Fibroblast of skin of right quadriceps (primary cell): Measurements from ENCODE around the gene CPNE4.
A peak's percentile ranks its signal among the peaks of the same experiment; 100 is the strongest.
"Not testable (repeated sequence)": the region's sequence is repeated elsewhere in the genome, so short reads cannot be mapped to it uniquely, and the experiment has no call there.

Experiments
- DNase-seq: peaks from one replicate; pipeline ENCODE4 v3.0.0-alpha.2; 2013

Gene CPNE4

DNA sequence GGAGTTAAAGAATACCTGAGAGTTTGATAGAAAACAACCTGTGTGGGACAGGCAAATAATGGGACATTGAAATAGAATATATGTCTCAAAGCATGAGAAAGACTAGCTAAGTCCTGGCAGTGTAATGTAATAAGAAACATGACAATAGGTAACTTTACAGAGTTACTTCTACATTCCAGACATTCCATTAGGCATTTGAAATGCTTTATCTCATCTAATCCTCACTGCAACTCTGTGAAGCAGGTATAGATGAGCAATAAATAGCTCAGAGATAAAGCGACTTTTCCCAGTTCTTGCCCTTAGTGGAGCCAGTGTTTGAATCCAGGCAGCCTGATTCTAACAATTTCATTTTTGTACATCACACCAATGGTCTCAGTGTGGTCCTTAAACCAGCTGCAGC lies 76.8 kb downstream of the CPNE4 start:
- DNase-seq, result no peak

DNA sequence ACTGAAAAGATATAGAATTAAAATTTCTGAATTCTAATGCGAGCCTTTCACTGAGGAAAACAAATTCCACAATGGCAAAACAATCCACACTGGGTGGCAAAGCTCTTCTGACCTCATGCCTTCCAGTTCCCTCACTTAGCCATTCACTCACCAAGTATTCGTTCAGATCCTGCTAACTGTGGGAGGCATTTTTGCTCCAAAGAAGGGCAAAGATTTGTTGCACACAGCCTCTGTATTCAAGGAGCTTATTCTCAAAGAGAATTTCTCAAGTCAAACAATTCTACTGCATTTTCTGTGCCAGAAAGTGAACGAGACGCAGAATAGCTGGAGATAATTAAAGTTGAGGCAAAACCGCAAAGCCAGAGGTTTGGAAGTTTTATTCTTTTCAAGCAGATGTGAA lies 77.3 kb downstream of the CPNE4 start:
- DNase-seq, result peak; percentile 11

DNA sequence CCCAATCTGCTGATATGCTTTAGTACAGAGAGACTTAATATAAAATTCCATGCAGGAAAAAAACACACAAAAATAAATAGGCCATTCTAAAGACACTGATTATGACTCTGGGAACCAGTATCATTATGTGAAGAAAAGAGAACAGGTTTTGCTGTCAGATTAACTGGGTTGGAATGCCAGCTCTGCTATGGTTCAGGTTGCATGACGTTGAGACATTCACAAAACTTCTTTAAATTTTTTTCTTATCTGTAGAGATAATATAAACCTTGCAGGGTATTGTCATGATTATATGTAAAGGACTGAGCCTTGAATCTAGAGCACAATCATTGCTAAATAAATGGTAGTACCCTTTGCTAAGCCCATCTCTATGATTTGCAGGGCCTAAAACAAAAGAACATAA lies 86.0 kb downstream of the CPNE4 start:
- DNase-seq, result no peak

DNA sequence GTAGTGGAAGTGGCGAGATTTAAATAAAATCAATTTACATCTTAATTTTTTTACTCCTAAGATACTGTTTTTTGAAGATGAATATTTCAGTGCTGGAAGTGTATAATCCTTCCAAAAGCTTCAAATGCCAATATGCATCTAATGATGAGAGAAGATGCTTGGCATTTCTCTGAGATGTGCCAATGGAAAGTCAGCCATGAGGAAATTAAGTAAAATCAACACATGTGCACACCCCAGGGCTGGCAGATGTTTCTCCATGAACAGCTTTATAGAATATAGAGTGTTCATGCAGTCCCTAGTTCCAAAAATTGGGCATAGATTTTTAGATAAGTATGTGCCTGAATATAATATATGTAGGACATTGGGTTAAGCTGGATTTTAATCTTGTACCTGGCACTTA lies 90.1 kb downstream of the CPNE4 start:
- no peak for DNase-seq

DNA sequence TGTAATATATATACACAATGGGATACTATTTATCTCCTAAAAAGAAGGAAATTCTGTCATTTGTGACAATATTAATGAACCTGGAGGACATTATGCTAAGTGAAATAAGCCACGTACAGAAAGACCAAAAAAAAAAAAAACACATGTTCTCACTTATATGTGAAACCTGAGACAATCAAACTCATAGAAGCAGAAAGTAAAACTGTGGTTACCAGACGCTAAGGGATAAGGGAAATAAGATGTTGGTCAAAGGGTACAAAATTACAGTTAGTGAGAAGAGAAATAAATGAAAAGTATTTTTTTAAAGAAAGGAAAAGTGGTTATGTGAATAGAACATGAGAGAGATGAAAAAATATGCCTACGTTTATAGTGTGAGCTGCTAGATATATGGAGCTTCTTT lies 101.1 kb downstream of the CPNE4 start:
- peak; percentile 6 for DNase-seq

DNA sequence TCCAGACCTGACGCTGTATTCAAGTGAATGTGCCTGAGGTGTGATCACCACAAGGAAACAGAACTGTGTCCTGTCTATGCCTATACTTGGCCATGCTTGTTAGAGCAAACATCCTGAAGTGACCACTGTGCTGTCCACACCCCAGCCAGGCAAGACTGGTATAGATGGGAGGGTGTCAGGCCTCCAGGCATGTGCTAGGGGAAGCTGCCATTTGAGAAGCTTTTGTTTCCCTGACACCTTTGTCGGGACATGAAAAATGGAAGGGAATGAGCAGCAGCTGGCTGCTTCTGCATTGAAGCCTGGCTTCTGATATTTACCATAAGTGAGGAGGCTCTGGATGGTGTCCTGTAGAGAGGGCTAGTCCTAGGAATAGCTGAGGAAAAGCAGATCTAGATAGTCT lies 106.2 kb downstream of the CPNE4 start:
- no peak for DNase-seq

DNA sequence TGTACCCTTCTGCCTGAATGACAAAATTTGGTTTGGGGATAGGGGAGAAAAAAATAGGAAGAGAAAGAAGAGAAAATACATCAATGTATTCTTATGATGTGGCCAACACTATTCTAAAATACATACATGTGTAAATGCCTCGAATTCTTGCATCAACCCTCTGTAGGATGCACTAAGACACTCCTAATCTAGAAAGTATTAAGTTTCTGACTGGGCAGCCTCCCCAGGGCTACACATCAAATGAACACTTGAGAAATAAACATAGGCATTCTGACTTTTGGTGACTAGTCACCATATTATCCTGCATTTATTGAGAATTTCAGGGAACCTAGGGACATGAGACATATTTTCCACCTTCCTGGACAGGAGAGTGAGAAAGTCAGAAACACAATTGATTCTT lies 109.2 kb downstream of the CPNE4 start:
- peak; percentile 46 for DNase-seq

DNA sequence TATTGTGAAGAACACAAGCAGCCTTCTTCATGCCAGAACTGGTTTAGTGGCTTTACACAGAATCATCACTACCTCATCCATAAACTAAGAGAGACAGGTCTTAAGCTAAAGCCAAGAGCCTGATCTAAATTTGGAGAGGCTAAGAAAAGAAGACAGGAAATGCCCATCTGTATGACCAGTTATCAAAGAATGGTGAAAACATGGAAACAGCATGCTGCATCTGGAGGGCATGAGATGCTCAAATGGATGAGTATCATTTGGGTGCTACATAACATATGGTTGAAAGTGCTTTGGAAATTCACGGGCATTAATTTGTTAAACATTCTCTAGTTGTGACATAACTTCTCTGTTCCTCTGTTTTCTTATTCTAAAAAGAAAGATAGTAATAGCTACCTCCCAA lies 112.5 kb downstream of the CPNE4 start:
- peak; percentile 44 for DNase-seq

DNA sequence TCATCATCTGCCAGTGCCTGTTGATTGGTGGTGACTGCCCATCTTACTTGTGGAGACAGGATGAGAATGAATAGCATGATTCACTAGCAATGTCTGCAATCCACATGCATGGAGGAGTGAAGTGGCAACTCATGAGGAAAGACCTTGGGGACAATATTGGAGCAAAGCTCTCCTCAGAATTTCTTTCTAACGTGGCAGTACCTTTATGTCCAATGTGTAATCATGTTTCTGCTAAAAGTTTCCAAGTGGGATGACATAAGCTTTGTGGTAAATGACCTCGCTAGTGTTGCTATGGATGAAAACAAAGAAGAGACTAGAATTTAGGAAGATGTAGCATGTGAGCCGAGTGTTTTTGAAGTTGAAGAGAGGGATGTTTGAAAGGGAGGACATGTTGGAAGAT lies 117.8 kb downstream of the CPNE4 start:
- DNase-seq, result peak; percentile 40

DNA sequence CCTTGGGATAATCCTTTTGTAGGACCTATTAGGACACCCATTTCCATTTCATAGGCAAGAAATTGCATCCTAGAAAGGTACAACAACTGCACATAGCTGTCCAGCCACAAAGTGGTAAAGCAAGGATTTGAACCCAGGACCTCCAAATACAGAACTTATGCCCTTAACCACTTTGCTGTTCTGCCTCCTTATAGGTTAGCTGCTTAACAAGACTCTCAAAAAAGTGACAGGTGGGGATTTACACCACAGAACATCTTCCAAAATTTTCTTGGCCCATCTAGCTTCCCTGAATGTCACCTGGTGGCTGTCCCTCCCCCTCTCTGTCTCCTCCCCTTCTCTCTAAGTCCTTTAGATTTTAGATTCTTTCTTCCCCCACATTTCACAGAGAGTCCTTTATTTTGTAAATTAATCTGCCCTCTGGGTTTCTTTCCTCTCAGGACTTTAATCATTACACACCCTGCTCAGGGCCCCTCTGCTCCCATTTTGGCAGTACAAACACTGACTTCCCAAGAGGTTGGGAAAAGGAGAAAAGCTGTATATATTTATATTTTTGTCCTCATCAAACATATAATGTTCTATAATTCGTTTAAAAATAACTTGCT lies 120.6 kb downstream of the CPNE4 start:
- no peak for DNase-seq

DNA sequence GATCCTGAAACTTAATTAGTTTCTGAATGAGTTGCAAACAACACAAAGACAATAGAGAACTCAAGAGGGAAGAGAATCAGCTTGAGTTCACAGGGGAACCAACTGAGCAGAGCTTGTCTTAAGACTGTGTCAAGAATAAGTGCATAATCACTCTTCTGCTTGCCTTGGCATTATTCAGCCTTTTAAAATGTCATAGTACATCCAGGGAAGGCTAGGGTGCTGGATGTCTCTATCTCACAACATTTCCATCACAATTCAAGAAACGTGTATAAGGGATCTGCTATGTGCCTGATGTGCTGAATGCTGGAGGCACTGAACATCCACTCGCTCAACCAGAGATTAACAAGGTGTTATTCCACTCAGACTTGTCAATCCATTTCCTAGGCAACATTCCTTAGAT lies 122.6 kb downstream of the CPNE4 start:
- DNase-seq, result no peak

DNA sequence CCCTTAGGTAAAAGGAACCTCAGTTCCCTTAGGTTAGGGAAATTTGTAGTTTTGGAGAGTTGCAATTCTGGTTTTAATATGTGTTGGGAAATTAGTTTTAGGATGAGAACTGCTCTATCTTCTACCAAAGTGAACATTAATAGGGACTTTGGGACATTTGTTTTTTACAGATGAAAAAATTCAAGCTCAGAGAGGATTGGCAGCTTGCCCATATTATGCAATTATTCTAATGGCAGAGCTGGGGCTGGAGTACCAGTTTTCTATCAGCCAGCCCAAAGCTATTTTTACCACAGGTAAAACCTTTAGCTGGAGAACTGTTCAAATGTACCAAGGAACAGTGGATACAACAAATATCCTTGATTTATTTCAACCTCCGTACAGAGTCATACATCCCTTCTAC lies 127.0 kb downstream of the CPNE4 start:
- peak; percentile 13 for DNase-seq

DNA sequence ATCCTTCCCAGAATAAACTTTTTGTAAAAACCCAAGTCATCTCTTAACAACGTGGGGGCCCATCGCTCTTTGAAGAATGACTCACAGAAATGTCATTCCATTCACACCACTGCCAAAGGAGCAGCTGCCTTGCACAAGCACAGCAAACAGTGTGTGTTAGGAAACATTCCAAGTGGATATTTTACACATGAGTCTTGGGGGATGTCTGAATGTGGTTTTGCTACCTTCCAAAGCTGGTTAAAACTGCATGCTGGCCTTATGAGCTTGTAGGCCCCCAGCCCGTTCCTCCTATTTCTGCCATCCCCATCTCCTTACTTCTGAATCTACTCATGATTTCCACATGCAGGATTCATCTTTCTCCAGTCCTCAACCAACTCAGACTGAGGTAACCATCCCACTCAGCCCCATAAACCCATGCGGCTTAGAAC lies 130.8 kb downstream of the CPNE4 start:
- peak; percentile 98 for DNase-seq

DNA sequence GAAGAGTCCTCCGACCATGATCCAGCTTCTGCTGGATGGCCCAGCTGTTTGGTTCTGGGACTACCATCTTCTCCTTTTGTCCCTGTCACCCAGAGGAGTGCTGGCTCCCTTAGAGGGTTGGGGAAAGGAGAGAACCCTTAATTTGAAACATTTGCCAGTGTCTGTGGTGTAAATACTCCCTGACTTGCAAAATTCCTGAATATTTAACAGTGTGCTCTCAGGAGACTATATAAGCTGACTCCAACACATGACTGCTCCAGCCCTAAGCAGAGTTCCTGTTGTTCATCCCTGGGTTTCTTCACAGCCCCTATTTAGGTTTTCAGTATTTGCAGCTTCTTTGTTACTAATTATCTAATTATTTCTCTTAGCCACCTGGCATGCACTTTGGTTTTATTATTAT lies 133.1 kb downstream of the CPNE4 start:
- peak; percentile 50 for DNase-seq

DNA sequence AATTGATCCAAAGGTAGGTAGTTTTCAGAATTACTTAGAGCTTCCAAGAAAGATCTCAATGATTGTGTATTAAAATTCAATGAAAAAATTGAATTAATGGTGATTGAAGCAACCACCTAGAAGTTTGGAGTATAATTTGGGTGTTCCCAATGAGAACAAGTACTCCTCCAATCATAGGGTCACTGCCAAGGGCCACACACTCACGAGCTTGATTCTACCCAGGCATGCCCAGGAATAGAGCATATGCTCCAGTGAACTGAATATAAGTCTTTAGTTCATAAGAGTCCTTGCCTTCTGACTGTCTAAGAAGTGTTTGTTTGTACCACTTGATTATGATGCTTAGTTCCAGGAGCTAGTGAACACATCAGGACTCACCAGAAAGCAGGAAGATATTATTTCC lies 133.9 kb downstream of the CPNE4 start:
- DNase-seq, result no peak

DNA sequence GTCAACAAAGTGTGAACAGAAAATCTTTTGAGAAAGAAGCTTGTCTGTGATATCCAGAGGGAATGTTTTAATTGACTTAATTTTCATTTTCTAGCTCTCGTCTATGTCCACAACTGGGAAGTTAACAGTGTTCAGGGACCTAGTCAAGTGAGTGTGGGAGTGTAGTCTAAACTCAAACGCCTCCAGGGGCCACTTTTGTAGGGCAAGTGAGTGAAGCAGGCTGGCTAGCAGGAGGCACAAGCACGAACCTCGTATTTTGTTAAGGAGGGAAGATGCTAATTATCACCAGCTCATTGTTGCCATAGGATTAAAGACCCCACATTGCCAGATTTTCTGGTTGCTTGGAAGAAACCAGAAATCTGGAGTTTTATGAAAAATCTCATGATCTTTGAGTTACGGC lies 135.8 kb downstream of the CPNE4 start:
- DNase-seq, result no peak

DNA sequence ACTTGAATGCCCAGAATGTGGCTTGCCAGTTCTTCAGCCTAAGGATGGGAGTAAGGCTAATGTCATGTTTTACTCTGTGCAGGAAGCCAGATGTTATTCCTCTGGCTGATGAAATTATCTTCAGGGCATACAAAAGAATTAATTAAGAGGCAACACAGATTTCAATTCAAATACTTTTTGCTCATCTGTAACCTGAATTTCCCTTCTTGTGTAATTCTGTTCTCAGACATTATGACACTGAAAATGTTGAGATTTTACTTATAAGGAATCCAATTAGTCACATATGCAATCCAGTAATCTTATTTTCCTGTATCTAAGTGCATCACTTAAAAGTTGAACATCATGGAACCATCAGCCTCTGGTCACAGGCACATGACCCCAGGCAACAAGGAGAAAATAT lies 136.5 kb downstream of the CPNE4 start:
- DNase-seq, result no peak

DNA sequence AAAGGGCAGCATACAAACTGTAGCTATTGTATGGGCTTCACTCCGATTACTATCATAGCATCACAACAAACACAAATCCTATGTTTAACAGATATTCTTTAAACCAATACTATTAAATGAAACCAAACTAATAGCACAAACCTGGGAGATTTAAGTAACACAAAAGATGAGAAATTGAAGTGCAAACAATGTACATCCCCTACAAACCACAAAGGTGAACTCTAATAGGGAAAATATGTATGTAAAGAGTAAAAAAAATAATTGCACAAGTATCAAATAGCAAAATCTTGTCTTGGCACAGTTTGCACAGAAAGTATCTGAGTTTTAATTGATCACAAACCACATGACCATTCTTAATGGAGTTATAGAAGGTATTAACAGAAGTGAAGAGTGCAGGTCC lies 138.5 kb downstream of the CPNE4 start:
- DNase-seq, result no peak

DNA sequence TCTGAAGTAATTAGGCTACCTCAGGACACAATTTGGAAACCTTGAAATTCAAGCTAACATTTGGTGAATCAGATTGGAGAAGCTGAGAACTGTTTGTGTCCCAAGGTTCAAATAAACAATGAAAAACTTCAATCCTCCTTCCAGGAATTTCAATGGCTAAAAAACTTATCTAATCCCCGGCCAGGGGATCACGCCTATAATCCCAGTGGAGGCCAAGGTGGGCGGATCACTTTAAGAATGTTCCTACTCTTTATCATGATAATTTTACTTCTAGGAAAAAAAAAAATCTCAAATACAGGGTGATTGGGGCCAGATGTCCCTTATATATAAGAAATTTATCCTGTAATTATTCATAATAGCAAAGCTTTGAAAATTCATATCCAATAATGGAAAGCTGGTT lies 139.0 kb downstream of the CPNE4 start:
- DNase-seq, result no peak

DNA sequence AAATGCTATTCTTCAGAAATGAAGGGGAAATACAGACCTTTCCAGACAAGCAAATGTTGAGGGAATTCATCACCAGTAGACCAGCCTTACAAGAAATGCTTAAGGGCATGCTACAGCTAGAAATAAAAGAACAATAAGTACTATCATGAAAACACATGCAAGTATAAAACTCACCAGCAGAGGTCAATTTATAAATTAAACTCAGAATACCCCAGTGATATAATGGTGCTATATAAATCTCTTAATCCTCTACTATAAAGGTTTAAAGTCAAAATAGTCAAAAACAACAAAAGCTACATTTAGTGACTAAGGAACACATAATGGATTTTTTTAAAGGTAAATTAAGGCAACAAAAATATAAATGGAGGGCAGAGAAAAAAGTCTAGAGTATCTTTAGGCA lies 142.5 kb downstream of the CPNE4 start:
- no peak for DNase-seq

DNA sequence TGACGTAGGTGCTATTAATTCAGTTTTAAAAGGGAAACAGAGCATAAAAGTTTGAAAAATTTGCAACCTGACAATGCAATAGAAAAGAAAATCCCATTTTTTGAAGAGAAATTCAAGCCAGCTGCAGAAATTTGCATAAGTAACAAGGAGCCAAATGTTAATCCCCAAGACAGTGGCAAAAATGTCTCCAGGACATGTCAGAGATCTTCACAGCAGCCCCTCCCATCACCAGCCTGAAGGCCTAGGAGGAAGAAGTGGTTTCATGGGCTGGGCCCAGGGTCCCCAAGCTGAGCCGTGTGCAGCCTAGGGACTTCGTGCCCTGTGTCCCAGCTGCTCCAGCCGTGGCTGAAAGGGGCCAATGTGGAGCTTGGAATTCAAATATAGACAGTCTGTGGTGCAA lies 148.9 kb downstream of the CPNE4 start:
- DNase-seq, result not testable (repeated sequence)

DNA sequence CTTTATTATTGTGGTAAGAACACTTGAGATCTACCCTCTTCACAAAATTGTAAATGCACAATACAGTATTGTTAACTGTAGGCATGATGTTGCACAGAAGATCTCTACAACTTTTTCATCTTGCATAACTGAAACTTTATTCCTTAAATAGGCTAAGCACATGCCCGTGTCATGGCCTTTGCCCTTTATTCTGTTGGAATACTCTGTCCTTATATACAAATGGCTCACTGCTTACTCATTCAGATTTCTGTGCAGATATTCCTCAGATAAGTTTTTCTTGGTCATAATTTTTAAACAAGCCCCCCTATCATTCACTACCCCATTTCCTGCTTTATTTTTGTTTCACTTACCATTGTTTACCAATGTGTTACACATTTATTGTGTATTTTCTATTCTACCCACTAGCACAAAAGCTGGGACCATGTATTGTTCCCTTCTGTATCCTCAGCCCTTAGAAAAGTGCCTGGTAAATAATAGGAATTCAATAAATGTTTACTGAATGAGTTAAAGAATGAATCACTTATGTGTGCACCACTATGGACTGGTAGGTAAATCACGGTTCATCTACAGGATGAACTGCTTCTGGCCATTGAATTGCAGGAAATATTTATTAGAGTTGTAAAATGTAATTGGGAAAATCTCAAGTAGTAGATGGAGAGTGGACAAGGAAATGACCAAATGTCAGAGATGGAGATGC lies 151.0 kb downstream of the CPNE4 start:
- no peak for DNase-seq

DNA sequence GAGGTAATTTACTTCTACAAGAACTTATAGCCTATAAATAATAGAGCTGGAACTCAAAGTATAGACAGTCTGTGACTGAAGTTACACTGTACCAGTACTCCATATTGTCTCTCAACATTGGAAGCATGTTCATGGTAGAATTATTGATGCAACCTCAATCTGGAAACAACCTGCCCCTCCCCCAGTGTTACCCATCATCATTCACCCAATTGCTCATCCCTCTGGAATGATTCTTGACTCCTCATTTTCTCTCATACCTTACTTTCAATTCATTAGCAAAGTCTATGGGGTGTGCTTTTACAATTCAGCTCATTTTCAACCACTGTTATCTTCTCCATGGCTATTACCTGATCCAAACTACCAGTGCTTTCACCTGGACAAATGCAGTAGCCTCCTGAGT lies 151.7 kb downstream of the CPNE4 start:
- DNase-seq, result peak; percentile 10

DNA sequence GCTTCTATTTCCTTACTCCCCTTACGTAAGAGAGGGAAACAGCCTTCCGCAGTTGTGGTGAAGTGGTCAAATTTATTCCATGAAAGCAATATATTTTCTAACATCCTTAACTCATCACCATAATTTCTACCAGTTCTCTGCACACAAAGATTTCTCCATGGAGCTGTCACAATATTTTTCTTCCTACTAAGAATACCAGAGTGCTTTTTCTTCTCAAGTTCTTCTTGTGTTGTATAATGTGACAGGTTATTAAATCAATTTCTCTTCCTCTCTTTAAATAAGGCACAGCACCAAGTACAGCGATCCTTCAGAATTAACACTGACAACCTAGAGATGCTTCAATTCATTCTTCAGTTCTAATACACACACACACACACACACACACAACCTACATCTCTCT lies 153.0 kb downstream of the CPNE4 start:
- DNase-seq, result no peak

DNA sequence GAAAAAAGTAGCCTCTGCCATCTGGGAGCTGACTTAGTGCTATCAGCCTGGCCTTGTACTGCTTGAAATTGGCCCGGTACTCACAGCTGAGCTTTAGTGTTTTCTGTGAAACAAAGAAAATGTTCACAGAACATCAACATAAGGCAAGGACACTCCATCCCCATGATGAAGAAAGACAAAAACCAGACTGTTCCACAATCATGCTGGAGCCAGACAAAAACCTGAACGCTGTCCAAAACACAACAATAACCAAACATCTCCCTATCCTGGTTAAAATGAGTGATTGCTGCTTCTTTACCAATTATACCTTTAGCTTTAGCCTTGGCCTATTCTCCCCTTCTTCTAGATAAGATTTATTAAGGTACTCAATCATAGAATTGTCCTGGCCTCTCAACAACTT lies 153.9 kb downstream of the CPNE4 start:
- DNase-seq, result no peak
